WTC11 (cell line): Measurements from ENCODE around the gene BTLA.

Experiments used
- CREM ChIP-seq: sonication (generic); formaldehyde crosslinking; IDR thresholded peaks from 2 replicates; pipeline ENCODE4 v1.8.1; 2022; ENCODE audit warnings: mild to moderate bottlenecking, missing genetic modification reagents, moderate library complexity
- ETV6 ChIP-seq: sonication (generic); formaldehyde crosslinking; IDR thresholded peaks from 2 replicates; pipeline ENCODE4 v1.8.1; 2022; ENCODE audit warnings: mild to moderate bottlenecking, missing genetic modification reagents
- FOXJ3 ChIP-seq: sonication (generic); formaldehyde crosslinking; IDR thresholded peaks from 2 replicates; pipeline ENCODE4 v1.9.0; 2021; ENCODE audit warnings: missing genetic modification reagents, mild to moderate bottlenecking, borderline replicate concordance
- FOXK1 ChIP-seq: sonication (generic); formaldehyde crosslinking; IDR thresholded peaks from 2 replicates; pipeline ENCODE4 v1.8.0; 2022; ENCODE audit warnings: mild to moderate bottlenecking, moderate library complexity, missing genetic modification reagents
- NFE2L1 ChIP-seq: sonication (generic); formaldehyde crosslinking; IDR thresholded peaks from 2 replicates; pipeline ENCODE4 v1.8.1; 2023; ENCODE audit warnings: missing genetic modification reagents
- NR1H2 ChIP-seq: sonication (generic); formaldehyde crosslinking; IDR thresholded peaks from 2 replicates; pipeline ENCODE4 v1.9.0; 2021; ENCODE audit warnings: mild to moderate bottlenecking, moderate library complexity, missing genetic modification reagents
- ZNF263 ChIP-seq: sonication (generic); formaldehyde crosslinking; IDR thresholded peaks from 2 replicates; pipeline ENCODE4 v1.8.1; 2022; ENCODE audit warnings: low read depth, mild to moderate bottlenecking, moderate library complexity, missing genetic modification reagents
- TF ChIP-seq, protein P1 (sequence below): fragments of 200-600 bp; IDR thresholded peaks from 2 replicates; pipeline ENCODE4 v1.8.0; 2022; ENCODE audit warnings: antibody characterized with exemption
- TF ChIP-seq, protein P2 (sequence below): sonication (generic); formaldehyde crosslinking; IDR thresholded peaks from 2 replicates; pipeline ENCODE4 v1.8.1; 2023; ENCODE audit warnings: mild to moderate bottlenecking, missing genetic modification reagents
- TF ChIP-seq, protein P3 (sequence below): sonication (generic); formaldehyde crosslinking; IDR thresholded peaks from 2 replicates; pipeline ENCODE4 v1.8.0; 2022; ENCODE audit warnings: mild to moderate bottlenecking, missing genetic modification reagents
- TF ChIP-seq, protein P4 (sequence below): sonication (generic); formaldehyde crosslinking; IDR thresholded peaks from 2 replicates; pipeline ENCODE4 v1.8.0; 2022; ENCODE audit warnings: missing genetic modification reagents

DNA sequence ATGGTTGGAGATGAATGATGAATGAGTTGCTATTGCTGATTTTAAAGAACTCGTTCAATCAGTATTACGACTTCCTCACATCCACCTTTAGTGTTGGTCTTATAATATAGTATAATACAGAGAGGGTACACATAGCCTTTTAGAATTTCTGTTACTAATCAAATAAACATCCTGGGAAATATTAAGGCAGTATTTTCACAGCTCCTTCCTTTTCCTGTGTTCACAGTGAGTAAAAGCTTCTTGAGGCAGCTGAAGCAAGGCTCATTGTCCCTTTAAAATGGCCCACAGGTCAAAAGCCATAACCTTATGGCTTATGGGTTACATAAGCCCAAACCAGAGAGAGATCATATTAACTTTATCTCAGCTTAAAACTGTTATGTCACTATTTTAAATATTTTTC, 1.3 kb upstream of the BTLA start:
- TF ChIP-seq, protein P1, sequence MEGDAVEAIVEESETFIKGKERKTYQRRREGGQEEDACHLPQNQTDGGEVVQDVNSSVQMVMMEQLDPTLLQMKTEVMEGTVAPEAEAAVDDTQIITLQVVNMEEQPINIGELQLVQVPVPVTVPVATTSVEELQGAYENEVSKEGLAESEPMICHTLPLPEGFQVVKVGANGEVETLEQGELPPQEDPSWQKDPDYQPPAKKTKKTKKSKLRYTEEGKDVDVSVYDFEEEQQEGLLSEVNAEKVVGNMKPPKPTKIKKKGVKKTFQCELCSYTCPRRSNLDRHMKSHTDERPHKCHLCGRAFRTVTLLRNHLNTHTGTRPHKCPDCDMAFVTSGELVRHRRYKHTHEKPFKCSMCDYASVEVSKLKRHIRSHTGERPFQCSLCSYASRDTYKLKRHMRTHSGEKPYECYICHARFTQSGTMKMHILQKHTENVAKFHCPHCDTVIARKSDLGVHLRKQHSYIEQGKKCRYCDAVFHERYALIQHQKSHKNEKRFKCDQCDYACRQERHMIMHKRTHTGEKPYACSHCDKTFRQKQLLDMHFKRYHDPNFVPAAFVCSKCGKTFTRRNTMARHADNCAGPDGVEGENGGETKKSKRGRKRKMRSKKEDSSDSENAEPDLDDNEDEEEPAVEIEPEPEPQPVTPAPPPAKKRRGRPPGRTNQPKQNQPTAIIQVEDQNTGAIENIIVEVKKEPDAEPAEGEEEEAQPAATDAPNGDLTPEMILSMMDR = no peak
- TF ChIP-seq, protein P2, sequence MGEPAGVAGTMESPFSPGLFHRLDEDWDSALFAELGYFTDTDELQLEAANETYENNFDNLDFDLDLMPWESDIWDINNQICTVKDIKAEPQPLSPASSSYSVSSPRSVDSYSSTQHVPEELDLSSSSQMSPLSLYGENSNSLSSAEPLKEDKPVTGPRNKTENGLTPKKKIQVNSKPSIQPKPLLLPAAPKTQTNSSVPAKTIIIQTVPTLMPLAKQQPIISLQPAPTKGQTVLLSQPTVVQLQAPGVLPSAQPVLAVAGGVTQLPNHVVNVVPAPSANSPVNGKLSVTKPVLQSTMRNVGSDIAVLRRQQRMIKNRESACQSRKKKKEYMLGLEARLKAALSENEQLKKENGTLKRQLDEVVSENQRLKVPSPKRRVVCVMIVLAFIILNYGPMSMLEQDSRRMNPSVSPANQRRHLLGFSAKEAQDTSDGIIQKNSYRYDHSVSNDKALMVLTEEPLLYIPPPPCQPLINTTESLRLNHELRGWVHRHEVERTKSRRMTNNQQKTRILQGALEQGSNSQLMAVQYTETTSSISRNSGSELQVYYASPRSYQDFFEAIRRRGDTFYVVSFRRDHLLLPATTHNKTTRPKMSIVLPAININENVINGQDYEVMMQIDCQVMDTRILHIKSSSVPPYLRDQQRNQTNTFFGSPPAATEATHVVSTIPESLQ (CRISPR knock-in tag) = no peak
- TF ChIP-seq ETV6 (CRISPR knock-in tag) = no peak
- no peak for TF ChIP-seq NR1H2 (CRISPR knock-in tag)
- TF ChIP-seq, protein P3, sequence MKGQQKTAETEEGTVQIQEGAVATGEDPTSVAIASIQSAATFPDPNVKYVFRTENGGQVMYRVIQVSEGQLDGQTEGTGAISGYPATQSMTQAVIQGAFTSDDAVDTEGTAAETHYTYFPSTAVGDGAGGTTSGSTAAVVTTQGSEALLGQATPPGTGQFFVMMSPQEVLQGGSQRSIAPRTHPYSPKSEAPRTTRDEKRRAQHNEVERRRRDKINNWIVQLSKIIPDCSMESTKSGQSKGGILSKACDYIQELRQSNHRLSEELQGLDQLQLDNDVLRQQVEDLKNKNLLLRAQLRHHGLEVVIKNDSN (CRISPR knock-in tag) = no peak
- no peak for TF ChIP-seq FOXK1 (CRISPR knock-in tag)
- no peak for TF ChIP-seq ZNF263
- no peak for TF ChIP-seq FOXJ3
- no peak for TF ChIP-seq CREM (CRISPR knock-in tag)
- TF ChIP-seq, protein P4, sequence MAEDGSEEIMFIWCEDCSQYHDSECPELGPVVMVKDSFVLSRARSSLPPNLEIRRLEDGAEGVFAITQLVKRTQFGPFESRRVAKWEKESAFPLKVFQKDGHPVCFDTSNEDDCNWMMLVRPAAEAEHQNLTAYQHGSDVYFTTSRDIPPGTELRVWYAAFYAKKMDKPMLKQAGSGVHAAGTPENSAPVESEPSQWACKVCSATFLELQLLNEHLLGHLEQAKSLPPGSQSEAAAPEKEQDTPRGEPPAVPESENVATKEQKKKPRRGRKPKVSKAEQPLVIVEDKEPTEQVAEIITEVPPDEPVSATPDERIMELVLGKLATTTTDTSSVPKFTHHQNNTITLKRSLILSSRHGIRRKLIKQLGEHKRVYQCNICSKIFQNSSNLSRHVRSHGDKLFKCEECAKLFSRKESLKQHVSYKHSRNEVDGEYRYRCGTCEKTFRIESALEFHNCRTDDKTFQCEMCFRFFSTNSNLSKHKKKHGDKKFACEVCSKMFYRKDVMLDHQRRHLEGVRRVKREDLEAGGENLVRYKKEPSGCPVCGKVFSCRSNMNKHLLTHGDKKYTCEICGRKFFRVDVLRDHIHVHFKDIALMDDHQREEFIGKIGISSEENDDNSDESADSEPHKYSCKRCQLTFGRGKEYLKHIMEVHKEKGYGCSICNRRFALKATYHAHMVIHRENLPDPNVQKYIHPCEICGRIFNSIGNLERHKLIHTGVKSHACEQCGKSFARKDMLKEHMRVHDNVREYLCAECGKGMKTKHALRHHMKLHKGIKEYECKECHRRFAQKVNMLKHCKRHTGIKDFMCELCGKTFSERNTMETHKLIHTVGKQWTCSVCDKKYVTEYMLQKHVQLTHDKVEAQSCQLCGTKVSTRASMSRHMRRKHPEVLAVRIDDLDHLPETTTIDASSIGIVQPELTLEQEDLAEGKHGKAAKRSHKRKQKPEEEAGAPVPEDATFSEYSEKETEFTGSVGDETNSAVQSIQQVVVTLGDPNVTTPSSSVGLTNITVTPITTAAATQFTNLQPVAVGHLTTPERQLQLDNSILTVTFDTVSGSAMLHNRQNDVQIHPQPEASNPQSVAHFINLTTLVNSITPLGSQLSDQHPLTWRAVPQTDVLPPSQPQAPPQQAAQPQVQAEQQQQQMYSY = no peak
- TF ChIP-seq NFE2L1 (CRISPR knock-in tag) = no peak
